Raji (cell line): Measurements from ENCODE around the gene RFTN2.

ENCODE experiments used
- POLR2A ChIP-seq: IDR thresholded peaks from 2 replicates; pipeline ENCODE4 v1.6.1; 2011; ENCODE audit warnings: low read depth, low read length, control low read depth; ENCODE audit not compliant: insufficient read depth

Gene RFTN2

DNA sequence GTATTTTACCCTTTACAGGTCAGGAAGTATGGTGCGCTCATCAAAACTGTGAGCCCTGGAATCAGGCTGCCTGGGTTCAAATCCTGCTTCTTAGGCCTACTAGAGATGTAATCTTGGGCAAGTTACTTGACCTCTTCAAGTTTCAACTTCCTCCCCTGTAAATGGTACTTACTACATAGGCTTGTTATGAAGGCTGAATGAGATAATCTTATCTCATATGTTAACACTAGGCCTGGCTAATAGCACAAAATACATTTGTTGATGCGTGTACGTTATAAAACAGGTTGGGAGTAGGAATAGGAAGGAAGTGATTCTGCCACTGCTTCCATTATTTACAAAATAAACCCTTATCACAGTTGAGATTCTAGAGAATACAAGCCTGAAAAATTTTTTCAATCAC is 1.7 kb upstream of the RFTN2 start:
- TF ChIP-seq POLR2A = no peak

DNA sequence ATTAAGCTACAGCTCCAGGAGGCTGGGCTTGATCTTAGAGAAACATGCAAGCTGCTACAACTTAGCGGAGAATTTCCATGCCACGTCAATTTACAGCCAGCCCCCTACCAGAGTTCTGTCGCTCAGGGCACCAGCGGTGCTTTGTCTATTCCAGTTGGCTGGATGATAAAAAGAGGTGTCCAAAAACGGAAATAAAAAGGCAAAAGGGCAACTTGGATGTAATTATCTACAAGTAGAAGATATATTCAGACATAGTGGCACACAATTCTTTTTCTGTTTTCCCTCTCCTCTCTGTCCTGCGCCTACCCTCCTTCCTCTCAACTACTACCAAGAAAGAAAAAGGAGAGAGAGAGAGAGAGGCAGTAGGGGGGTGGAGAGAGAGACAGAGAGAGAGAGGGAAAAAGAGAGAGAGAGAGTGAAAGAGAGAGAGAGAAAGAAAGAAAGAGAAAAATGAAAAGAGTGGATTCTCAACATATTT is 363 bp upstream of the RFTN2 start:
- TF ChIP-seq POLR2A = no peak

- TF ChIP-seq POLR2A = no peak
Observed at GRCh38 chr2:197674591-197674990, 796 bp downstream of the RFTN2 start.

DNA sequence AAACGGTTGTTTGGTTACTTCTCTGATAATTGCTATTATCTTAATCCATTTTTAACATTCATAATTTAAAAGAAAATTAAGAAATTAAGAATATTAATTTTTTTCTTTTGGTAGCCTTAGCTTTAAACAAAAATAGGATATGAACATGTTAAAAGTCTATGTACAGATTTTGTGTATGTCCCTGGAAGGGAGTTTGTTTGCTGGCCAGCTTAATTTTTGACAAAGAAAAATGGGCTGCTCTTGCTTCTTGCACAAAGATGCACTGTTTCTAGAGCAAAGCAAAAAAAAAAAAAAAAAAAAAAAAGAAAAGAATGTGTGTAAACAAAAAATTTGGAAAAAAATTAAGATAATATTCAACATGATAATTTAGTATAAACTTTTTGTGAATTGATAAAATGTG is 1.3 kb downstream of the RFTN2 start:
- TF ChIP-seq POLR2A = no peak

- no peak for TF ChIP-seq POLR2A
Observed at GRCh38 chr2:197673606-197674005, 1.8 kb downstream of the RFTN2 start.

DNA sequence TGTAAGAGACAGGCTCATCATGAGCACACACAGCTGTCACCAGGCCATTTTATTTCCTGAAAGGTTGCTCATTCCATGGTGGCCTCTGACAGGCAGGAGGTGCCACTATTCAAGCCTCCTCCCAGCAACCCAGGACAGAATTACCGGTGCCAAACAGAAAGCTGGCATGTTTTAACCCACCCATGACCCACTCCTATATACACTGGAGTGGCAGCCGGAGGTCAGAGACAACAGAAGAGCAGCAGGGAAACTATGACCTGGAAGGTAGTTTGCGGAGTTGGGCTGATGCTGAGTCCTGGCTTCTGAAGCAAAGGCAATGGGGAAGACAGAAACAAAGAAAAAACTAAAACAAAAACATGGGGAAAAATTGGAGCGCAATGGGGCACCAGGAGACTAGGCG is 2.3 kb downstream of the RFTN2 start:
- no peak for TF ChIP-seq POLR2A

DNA sequence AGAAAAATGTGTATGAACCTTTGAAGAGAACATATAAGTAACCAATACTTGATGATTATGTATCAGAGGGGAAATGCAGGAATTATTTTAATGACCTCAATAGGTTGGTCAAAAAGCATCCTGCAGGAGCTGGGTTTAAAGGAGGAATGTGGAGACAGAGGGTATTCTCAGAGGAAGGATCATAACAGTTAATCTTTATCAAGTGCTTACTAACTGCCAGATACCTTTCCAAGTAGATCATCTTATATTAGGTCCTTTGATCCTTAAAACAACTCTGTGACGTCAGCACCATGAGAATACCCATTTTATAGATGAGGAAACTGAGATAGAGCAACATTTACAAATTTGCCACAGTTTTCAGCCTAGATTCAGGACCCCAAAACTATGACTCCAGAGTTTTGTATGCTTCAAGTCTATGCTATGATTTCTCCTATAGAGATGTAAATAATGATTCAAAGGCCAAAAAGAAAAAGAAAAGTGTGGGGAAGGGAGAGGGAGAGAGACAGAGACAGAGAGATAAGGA is 3.0 kb downstream of the RFTN2 start:
- TF ChIP-seq POLR2A = no peak

DNA sequence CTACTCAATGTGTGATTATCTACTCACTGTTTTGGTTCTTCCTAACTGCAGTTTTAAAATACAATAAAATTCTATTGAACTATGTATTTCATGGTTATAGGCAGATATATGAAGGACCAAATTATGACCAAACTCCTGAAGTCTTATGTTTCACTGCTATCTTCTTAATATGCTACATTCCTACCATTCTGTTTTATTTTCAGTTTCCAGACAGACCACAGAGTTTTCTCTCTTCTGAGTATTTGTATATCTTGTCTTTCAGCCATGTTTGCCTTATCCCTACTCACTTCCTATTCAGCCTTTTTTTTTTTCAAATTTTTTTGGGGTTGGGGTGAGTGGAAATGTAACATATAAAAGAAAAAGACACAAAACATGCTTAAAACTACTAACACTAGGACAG is 6.3 kb downstream of the RFTN2 start:
- TF ChIP-seq POLR2A = no peak

GRCh38 chr2:197668296-197668695 is 7.1 kb downstream of the RFTN2 start:
- no peak for TF ChIP-seq POLR2A

GRCh38 chr2:197666277-197666676 is 9.1 kb downstream of the RFTN2 start:
- no peak for TF ChIP-seq POLR2A

- TF ChIP-seq POLR2A = no peak
Observed at GRCh38 chr2:197661626-197662025, 13.8 kb downstream of the RFTN2 start.

DNA sequence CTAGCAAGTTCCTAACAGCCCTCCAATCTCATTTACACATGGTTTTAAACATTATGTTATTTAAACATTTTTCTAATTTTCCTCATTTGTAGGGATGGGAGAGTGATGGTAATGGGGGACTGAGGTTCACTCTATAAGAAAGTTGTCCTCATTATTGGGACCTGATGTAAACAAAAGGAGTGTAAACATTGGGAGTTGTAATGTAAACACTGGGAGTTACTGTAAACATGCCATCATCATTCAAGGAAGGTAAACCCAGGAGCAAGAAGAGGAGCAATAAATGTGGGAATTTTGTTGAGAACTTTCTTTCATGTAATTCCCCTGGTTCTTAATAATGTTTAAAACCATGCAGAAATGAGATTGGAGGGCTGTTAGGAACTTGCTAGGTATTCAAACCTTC is 17.8 kb downstream of the RFTN2 start:
- TF ChIP-seq POLR2A = no peak

GRCh38 chr2:197647961-197648690 is 27.3 kb downstream of the RFTN2 start:
- no peak for TF ChIP-seq POLR2A

DNA sequence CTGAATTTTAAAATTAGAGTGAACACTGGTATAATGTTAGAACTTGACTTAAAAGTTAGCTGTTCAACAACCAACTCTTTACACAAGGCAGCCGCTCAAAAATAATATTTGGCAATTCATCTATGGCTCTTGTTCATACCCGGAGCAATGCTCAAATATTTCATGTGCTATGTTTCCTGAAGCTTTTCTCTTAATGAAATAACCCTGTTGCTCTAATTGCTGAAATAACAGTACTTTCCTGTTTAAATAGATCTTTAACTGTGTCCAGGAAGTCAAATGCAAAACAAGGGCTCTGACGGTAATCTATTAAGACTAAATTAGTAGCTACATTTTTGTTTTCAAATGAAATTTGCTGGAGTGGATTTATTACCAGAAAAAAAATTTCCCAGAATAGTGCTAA is 33.7 kb downstream of the RFTN2 start:
- no peak for TF ChIP-seq POLR2A

DNA sequence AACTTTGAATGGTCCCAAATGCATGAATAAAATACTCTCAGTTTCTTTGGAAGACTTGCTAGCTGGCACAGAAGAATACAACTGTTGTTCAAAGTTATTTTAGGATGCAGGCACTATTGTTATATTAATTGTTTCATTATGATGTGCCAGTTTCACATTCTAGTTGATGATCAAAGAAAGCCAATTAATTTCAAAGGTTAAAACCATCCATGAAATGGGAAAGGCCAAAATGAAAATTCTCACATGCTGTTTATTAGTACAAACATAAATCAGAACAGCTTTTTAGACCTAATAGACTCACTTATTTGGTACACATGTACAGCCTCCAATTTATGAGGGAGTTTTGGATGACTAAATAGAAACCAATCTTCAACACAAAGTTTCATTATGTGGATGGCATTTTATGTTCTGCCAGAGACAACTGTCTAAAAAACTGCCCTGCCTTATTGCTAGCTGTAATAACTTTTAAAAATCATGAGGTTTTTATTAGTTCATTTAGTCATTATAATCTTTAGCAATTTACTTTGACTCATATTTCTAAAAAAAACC is 42.2 kb downstream of the RFTN2 start:
- TF ChIP-seq POLR2A = no peak

DNA sequence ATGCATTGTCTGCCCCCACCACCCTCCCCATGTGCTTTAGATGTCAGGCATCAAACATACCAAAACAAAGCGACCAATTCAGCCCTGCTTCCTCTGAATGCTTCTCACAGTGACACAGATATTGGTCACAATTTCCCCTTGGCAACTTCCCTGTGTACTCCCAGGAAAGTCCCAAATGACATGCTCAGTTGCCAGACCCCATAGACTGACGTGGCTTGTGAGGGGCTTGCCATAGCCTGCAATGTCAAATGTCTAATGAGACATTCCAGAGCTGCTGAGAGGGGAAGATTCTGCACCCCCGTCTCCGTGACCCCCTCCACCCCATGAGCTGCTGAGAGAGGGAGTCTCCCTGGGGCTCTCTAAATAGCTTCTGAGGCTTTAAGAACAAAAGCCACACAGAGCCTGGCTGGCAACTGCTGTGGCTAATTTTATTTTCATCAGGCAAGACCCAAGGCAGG is 47.3 kb downstream of the RFTN2 start:
- TF ChIP-seq POLR2A = no peak
